ENCODE results near the gene STON2. TPM values are rescaled to one million over a fixed set of nuclear protein-coding genes. Genes with fewer than 3 reads are reported as not detected.

STON2 gene
- total and polyA plus RNA-seq, 2 experiments from 2014 or later = 5.0 to 22.7 TPM

- no peaks in the 10 kb centered on the region for H3K9me2 ChIP-seq (replicated peaks; ENCODE audit: insufficient read depth)
- no peak overlapping the region for H3K4me2 ChIP-seq
- DNase-seq (ENCODE audit: low spot score) = no peak
- TF ChIP-seq EZH2 (IDR thresholded peaks at IDR 0.05; ENCODE audit: borderline replicate concordance) = no peak
- no peak for TF ChIP-seq EZH2phosphoT487 (IDR thresholded peaks at IDR 0.05; ENCODE audit: low read depth, severe bottlenecking, unreplicated experiment)
- TF ChIP-seq CTCF (IDR thresholded peaks at IDR 0.05; ENCODE audit: poor library complexity) = no peak
- no peaks in the 10 kb centered on the region for H3K79me2 ChIP-seq
- H3K4me1 ChIP-seq (ENCODE audit: insufficient read depth) = no peaks in the 10 kb centered on the region
- no peaks in the 10 kb centered on the region for H4K20me1 ChIP-seq (ENCODE audit: insufficient read depth, poor library complexity, severe bottlenecking)
- H3K27me3 ChIP-seq = no peaks in the 10 kb centered on the region
- no peaks in the 10 kb centered on the region for H3K36me3 ChIP-seq (replicated peaks; ENCODE audit: insufficient read depth, low read depth)
- H3K27ac ChIP-seq = no peak overlapping the region
- H3K9me3 ChIP-seq (ENCODE audit: low read depth) = no peaks in the 10 kb centered on the region
- 94% methylated on average over 2 of the region's 2 CpGs for WGBS (ENCODE audit: low lambda C conversion rate, missing lambda C conversion rate)
- H2AFZ ChIP-seq = no peak overlapping the region
- no peak overlapping the region for H3K4me3 ChIP-seq
Measured at GRCh38 chr14:81345781-81346180, 54.3 kb downstream of the STON2 start.

- H3K4me1 ChIP-seq (ENCODE audit: insufficient read depth) = no peaks in the 10 kb centered on the region
- TF ChIP-seq EZH2phosphoT487 (IDR thresholded peaks at IDR 0.05; ENCODE audit: low read depth, severe bottlenecking, unreplicated experiment) (no peak), CTCF (IDR thresholded peaks at IDR 0.05; ENCODE audit: poor library complexity) (no peak), EZH2 (IDR thresholded peaks at IDR 0.05; ENCODE audit: borderline replicate concordance) (no peak)
- H2AFZ ChIP-seq = no peak overlapping the region
- no peak overlapping the region for H3K27ac ChIP-seq
- no peaks in the 10 kb centered on the region for H3K9me2 ChIP-seq (replicated peaks; ENCODE audit: insufficient read depth)
- no peaks in the 10 kb centered on the region for H3K79me2 ChIP-seq
- DNase-seq (ENCODE audit: low spot score) = no peak
- no peak overlapping the region for H3K4me2 ChIP-seq
- H3K27me3 ChIP-seq = no peaks in the 10 kb centered on the region
- H4K20me1 ChIP-seq (ENCODE audit: insufficient read depth, poor library complexity, severe bottlenecking) = no peaks in the 10 kb centered on the region
- WGBS (ENCODE audit: low lambda C conversion rate, missing lambda C conversion rate) = 97% methylated on average over 3 of the region's 3 CpGs
- H3K4me3 ChIP-seq = no peak overlapping the region
- H3K9me3 ChIP-seq (ENCODE audit: low read depth) = no peaks in the 10 kb centered on the region
- no peaks in the 10 kb centered on the region for H3K36me3 ChIP-seq (replicated peaks; ENCODE audit: insufficient read depth, low read depth)
Measured at GRCh38 chr14:81344481-81345160, 55.5 kb downstream of the STON2 start.

- WGBS (ENCODE audit: low lambda C conversion rate, missing lambda C conversion rate) = 85% methylated on average over 2 of the region's 2 CpGs
- H3K36me3 ChIP-seq (replicated peaks; ENCODE audit: insufficient read depth, low read depth) = no peaks in the 10 kb centered on the region
- no peak overlapping the region for H3K4me2 ChIP-seq
- H3K9me3 ChIP-seq (ENCODE audit: low read depth) = no peaks in the 10 kb centered on the region
- H3K4me3 ChIP-seq = no peak overlapping the region
- no peaks in the 10 kb centered on the region for H3K9me2 ChIP-seq (replicated peaks; ENCODE audit: insufficient read depth)
- H2AFZ ChIP-seq = no peak overlapping the region
- no peaks in the 10 kb centered on the region for H3K4me1 ChIP-seq (ENCODE audit: insufficient read depth)
- H4K20me1 ChIP-seq (ENCODE audit: insufficient read depth, poor library complexity, severe bottlenecking) = no peaks in the 10 kb centered on the region
- no peak overlapping the region for H3K27ac ChIP-seq
- TF ChIP-seq EZH2 (IDR thresholded peaks at IDR 0.05; ENCODE audit: borderline replicate concordance) (no peak), CTCF (IDR thresholded peaks at IDR 0.05; ENCODE audit: poor library complexity) (no peak), EZH2phosphoT487 (IDR thresholded peaks at IDR 0.05; ENCODE audit: low read depth, severe bottlenecking, unreplicated experiment) (no peak)
- H3K27me3 ChIP-seq = no peaks in the 10 kb centered on the region
- no peaks in the 10 kb centered on the region for H3K79me2 ChIP-seq
- DNase-seq (ENCODE audit: low spot score) = no peak
Measured at GRCh38 chr14:81343701-81344100, 56.4 kb downstream of the STON2 start.

Data from hepatocyte (in vitro differentiated cells).